ENCODE data around the gene CSTPP1.
"Not testable (repeated sequence)": the region's sequence is repeated elsewhere in the genome, so short reads cannot be mapped to it uniquely, and the experiment has no call there.

CSTPP1 gene

GRCh38 chr11:46951864-46952263 is 15.3 kb downstream of the CSTPP1 start:
- H3K4me1 Mint-ChIP-seq: peaks cover 4% of the 10 kb centered on the region
- no peaks in the 10 kb centered on the region for H3K27me3 Mint-ChIP-seq (ENCODE audit: low read depth)
- H3K36me3 Mint-ChIP-seq (ENCODE audit: low read depth): peaks cover 7% of the 10 kb centered on the region
- no peaks in the 10 kb centered on the region for H3K9me3 Mint-ChIP-seq
- no peak for TF ChIP-seq CTCF (IDR thresholded peaks at IDR 0.05; ENCODE audit: unreplicated experiment in 3 of 3)
- no peak overlapping the region for H3K4me3 Mint-ChIP-seq
- no peak overlapping the region for H3K27ac Mint-ChIP-seq

DNA sequence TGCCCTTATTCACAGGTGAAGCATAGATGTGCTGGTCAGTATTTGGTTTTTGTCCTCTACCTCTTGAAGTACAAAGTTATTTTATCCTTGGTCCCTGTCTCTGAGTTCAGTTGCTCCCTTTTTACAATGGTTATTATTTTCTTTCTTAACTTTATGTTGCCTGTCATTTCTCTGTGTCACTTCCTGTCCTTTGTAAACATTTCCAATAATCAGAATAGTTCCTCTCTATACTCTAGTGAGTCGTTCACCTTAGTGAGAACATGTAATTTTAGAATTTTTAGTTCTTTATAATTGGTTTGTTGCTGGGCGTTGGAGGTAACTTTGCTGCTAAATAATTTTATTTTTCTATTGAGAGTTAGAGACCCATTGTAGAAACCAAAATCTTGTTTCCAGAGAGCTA is 16.0 kb downstream of the CSTPP1 start:
- Mint-ChIP-seq H3K4me3 (no peak overlapping the region), H3K9me3 (no peaks in the 10 kb centered on the region), H3K36me3 (ENCODE audit: low read depth) (peaks cover 13% of the 10 kb centered on the region), H3K27me3 (ENCODE audit: low read depth) (no peaks in the 10 kb centered on the region), H3K27ac (no peak overlapping the region), H3K4me1 (no peaks in the 10 kb centered on the region)
- TF ChIP-seq CTCF (IDR thresholded peaks at IDR 0.05; ENCODE audit: unreplicated experiment in 3 of 3): no peak

GRCh38 chr11:46953093-46953492 is 16.5 kb downstream of the CSTPP1 start:
- no peaks in the 10 kb centered on the region for H3K9me3 Mint-ChIP-seq
- no peak overlapping the region for H3K4me3 Mint-ChIP-seq
- no peaks in the 10 kb centered on the region for H3K4me1 Mint-ChIP-seq
- TF ChIP-seq CTCF (IDR thresholded peaks at IDR 0.05; ENCODE audit: unreplicated experiment in 3 of 3): no peak
- no peak overlapping the region for H3K27ac Mint-ChIP-seq
- H3K27me3 Mint-ChIP-seq (ENCODE audit: low read depth): no peaks in the 10 kb centered on the region
- H3K36me3 Mint-ChIP-seq (ENCODE audit: low read depth): peaks cover 16% of the 10 kb centered on the region

DNA sequence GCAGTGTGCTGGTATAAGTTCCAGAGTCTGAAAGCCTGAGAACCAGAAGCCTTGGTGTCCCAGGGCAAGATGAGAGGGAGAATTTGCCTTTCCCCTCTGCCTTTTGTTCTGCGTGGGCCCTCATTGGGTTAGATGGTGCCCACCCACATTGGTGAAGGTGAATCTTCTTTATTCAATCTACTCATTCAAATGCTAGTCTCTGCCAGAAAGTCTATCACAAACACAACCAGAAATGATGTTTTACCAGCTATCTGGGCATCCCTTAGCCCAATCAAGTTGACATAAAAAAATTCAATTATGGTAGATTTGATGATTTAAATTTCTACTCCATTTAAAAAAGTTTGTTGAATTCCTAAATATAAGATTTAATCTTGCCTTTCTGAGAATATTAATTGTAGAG is 22.2 kb downstream of the CSTPP1 start:
- H3K4me1 Mint-ChIP-seq: no peaks in the 10 kb centered on the region
- peaks cover 59% of the 10 kb centered on the region for H3K36me3 Mint-ChIP-seq (ENCODE audit: low read depth)
- peaks cover 20% of the 10 kb centered on the region for H3K9me3 Mint-ChIP-seq
- TF ChIP-seq CTCF (IDR thresholded peaks at IDR 0.05; ENCODE audit: unreplicated experiment in 3 of 3): no peak
- no peaks in the 10 kb centered on the region for H3K27me3 Mint-ChIP-seq (ENCODE audit: low read depth)
- no peak overlapping the region for H3K27ac Mint-ChIP-seq
- H3K4me3 Mint-ChIP-seq: no peak overlapping the region

- no peak for TF ChIP-seq CTCF (IDR thresholded peaks at IDR 0.05; ENCODE audit: unreplicated experiment in 3 of 3)
- Mint-ChIP-seq H3K36me3 (ENCODE audit: low read depth) (peaks cover 75% of the 10 kb centered on the region), H3K4me3 (no peak overlapping the region), H3K27ac (no peak overlapping the region), H3K9me3 (peaks cover 25% of the 10 kb centered on the region), H3K27me3 (ENCODE audit: low read depth) (no peaks in the 10 kb centered on the region), H3K4me1 (no peaks in the 10 kb centered on the region)
Measured at GRCh38 chr11:46961041-46961440, 24.5 kb downstream of the CSTPP1 start.

DNA sequence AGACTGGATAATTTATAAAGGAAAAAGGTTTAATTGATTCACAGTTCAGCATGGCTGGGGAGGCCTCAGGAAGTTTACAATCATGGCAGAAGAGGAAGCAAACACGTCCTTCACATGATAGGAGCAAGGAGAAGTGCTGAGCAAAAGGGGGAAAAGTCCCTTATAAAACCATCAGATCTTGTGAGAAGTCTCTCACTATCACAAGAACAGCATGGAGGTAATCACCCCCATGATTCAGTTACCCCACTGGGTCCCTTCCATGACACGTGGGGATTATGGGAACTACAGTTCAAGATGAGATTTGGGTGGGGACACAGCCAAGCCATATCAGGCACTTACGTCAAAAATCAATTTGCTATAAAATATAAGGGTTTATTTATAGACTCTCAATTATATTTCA is 25.3 kb downstream of the CSTPP1 start:
- Mint-ChIP-seq H3K9me3 (peaks cover 25% of the 10 kb centered on the region), H3K36me3 (ENCODE audit: low read depth) (peaks cover 82% of the 10 kb centered on the region)
- H3K4me1 Mint-ChIP-seq; H3K27me3 Mint-ChIP-seq (ENCODE audit: low read depth); H3K27ac Mint-ChIP-seq; H3K4me3 Mint-ChIP-seq: not testable (repeated sequence)
